SH-SY5Y (cell line): ENCODE results near the gene TSC22D3.

Source experiments
- GATA2 ChIP-seq: IDR thresholded peaks from 2 replicates; pipeline ENCODE4 v1.6.1; 2011; ENCODE audit warnings: mild to moderate bottlenecking, low read depth, low read length
- GATA3 ChIP-seq: IDR thresholded peaks from 2 replicates; pipeline ENCODE4 v1.6.1; 2011; ENCODE audit warnings: low read depth, mild to moderate bottlenecking, low read length, moderate library complexity

DNA sequence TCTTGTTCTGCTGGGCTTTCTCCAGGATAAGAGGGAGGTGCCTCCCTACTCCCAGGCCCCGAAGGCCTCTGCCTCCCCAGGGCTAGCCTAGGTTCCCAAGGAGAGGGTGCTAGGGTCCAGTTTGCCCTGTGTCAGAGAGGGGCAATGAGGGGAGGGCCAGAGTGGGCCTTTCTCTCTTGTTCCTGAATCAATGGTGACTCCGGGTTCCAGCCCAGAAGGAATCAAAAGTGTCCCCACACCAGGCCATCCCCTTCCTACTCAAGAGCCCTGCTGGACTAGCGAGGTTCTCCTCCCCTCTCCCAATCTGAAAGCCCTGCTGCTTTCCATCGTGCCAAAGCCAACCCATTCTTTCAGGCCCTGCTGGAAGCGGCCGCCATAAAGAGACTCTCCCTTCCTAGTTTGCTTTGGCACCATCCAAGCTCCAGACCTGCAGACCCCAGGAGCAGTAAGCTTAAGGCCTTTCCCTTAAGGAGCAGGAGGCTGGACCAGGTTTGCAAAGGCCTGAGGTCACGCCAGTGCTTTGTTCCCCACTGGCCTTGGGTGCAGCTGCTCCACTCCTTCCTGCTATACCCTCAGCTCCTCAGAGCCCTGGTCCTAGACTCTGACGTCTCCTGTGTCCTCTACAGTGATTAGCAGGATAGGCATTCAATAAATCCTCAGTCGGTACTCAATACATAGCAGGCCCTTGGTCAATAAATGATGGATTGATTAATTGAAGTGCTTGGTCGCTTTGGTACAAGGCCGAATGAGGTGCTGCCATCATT is 10.6 kb downstream of the TSC22D3 start:
- no peak for TF ChIP-seq GATA3
- no peak for TF ChIP-seq GATA2
